RWPE1 (cell line): ENCODE data around the gene NCK1.

Experiments
- CTCF ChIA-PET: fragments of 350-600 bp; sonication (Branson Sonifier 250); formaldehyde crosslinking; extraction: SDS; loops from one replicate; lab custom pipeline; 2021; lab: Yijun Ruan, JAX
- POLR2A ChIA-PET: fragments of 400-600 bp; formaldehyde crosslinking; extraction: SDS; loops from one replicate; lab custom pipeline; 2020; ENCODE audit warnings: antibody characterized with exemption; ENCODE audit not compliant: low non-redundant PET; lab: Yijun Ruan, JAX
- DNase-seq: peaks from one replicate; pipeline ENCODE4 v3.0.0; 2012; ENCODE audit warnings: low spot score
- H3K27ac ChIP-seq: fragments of 450-650 bp; 2 replicates; pipeline ENCODE4 v1.5.1; 2017
- TF ChIP-seq, protein P1 (sequence below): fragments of 450-650 bp; conservative IDR thresholded peaks from 2 replicates; pipeline ENCODE4 v1.5.1; 2017; ENCODE audit warnings: low read depth, mild to moderate bottlenecking

Gene NCK1

DNA sequence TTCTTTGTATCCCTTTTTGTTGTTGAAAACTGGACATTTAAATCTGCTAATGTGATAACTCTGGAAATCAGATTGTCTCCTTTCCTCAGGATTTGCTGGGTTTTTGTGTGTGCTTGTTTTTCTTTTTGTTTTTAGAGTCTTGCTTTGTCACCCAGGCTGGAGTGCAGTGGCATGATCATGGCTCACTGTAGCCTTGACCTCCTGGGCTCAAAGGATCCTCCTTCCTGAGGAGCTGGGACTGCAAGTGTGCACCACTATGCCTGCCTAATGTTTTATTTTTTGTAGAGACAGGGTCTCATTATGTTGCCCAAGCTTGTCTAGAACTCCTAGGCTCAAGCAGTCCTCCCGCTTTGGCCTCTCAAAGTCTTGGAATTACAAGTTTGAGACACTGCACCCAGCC lies 51.2 kb downstream of the NCK1 start:
- CTCF ChIA-PET: no interaction called here
- POLR2A ChIA-PET: no interaction called here
- TF ChIP-seq, protein P1, sequence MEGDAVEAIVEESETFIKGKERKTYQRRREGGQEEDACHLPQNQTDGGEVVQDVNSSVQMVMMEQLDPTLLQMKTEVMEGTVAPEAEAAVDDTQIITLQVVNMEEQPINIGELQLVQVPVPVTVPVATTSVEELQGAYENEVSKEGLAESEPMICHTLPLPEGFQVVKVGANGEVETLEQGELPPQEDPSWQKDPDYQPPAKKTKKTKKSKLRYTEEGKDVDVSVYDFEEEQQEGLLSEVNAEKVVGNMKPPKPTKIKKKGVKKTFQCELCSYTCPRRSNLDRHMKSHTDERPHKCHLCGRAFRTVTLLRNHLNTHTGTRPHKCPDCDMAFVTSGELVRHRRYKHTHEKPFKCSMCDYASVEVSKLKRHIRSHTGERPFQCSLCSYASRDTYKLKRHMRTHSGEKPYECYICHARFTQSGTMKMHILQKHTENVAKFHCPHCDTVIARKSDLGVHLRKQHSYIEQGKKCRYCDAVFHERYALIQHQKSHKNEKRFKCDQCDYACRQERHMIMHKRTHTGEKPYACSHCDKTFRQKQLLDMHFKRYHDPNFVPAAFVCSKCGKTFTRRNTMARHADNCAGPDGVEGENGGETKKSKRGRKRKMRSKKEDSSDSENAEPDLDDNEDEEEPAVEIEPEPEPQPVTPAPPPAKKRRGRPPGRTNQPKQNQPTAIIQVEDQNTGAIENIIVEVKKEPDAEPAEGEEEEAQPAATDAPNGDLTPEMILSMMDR: no peak

DNA sequence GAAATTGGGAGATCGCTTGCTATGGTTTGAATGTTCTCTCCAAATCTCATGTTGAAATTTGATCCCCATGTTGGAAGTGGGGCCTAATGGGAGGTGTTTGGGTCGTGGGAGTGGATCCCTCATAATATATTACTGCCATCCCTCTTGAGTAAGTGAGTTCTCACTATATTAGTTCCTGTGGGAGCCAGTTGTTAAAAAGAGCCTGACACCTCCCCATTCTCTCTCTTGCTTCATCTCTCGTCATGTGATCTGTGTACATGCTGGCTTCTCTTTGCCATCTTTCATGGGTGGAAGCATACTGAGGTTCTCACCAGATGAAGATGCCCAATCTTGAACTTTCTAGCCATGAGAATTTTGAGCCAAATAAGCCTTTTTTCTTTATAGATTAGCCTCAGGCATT lies 52.7 kb downstream of the NCK1 start:
- no peak for DNase-seq
- ChIA-PET POLR2A (no interaction called here), CTCF (no interaction called here)
- TF ChIP-seq, protein P1: no peak
- no peak overlapping the region for H3K27ac ChIP-seq

More for the DNA sequence above, 51.2 kb downstream of the NCK1 start:
- no peak for DNase-seq
- H3K27ac ChIP-seq: no peak overlapping the region

DNA sequence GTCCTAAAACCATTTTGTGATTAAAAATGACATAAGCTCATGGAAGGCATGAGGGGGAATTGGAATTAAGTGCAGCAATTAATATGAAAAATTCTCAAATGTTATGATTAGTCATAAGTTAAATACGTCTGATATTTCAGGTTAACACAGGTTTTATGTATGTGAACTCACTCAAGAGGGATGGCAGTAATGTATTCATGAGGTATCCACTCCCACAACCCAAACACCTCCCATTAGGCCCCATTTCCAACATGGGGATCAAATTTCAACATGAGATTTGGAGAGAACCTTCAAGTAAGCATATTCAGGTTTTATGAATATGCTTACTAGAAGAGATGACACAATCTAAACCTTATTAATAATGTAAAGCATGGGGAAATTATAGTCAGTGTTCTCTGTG lies 54.2 kb downstream of the NCK1 start:
- peak; percentile 24 for DNase-seq
- TF ChIP-seq, protein P1: no peak
- H3K27ac ChIP-seq: no peak overlapping the region
- CTCF ChIA-PET: no interaction called here
- POLR2A ChIA-PET: no interaction called here

DNA sequence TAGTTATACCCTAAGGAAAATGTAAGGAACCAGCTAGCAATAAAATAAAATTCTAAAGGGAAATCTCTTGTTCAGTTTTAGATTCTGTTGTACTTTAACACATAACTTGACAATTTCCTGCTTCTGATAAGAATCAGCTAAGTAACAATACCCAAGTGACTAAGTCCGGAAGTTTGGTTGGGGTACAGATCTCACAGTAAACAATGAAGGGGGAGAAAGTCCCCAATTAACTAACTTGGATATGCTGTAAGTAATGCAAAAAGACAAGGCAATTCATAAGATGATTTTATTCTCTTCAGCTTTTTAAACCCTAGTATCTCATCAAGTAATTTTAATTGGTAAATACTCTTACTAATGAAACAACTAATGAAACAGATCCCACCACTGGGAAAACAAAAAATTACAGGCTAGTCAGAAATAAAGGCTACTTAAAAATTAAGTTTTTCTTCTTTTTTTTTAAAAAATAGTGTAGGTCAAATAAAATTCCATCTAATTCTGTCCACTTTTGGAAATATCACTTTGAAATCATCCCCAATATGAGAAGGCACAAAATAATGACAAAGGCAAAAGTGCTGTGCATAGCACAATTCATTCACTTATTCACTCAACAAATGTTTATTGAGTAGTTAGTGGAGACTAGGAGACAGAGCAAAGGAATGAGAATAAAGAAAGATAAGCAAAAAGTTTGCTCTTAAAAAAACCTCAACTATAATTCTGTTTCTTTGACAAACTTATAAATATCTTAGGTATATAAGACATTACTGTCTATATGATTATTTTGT lies 58.0 kb downstream of the NCK1 start:
- DNase-seq: no peak
- no peak overlapping the region for H3K27ac ChIP-seq
- TF ChIP-seq, protein P1: no peak
- ChIA-PET POLR2A (no interaction called here), CTCF (no interaction called here)

DNA sequence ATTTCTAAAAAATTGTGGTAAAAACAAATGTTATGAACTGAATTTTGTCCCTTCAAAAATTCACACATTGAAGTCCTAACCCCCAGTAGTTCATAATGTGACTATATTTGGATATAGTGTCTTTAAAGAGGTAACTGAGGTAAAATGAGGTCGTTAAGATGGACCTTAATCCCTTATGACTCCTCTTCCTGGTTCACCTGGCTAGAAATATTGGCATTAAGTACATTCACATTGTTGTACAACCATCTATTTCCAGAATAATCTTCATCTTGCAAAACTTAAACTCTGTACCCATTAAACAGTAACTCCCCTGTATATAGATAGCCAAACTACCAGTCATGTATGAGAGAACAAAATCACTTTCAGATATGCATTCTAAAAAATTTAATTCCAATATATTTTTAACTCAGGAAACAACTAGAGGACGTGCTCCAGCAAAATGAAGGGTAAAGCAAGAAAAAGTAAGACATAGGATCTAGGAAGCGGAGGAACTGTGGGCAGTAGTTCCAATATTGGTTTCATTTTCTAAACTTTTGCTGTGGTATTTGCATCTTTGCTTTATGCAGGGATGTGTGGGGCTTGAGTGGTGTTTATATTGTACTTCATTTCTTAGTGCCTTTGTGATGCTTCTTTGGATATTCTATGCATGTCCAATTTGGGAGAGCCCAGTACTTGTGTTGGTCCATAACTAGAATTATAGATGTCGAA lies 59.0 kb downstream of the NCK1 start:
- CTCF ChIA-PET: no interaction called here
- DNase-seq: no peak
- POLR2A ChIA-PET: no interaction called here
- H3K27ac ChIP-seq: no peak overlapping the region
- TF ChIP-seq, protein P1: no peak

DNA sequence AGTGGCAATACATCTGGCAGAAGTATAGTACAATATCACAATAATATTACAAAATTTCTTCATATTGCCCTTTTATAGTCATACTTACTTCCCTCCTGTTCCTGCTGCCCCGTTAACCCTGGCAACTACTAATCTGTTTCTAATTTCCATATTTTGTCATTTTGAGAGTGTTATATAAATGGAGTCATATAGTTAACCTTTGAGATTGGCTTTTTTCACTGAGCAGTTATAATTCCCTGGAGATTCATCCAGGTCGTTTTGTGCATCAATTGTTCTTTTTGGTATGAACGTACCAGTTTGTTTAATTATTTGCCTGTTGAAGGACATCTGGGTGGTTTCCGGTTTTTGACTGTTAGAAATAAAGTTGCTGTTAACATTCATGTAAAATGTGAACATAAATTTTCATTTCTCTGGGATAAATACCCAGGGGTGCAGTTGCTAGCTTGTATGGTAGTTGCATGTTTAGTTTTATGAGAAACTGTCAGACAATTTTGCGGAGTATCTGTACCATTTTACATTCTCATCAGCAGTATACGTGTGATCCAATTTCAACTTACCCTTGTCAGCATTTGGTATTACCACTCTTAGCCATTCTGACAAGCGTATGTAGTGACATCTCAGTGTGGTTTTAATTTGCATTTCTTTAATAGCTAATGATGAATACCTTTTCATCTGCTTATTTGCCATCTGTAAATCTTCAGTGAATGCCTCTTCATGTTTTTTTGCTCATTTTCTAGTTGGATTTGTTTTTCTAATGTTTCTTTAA lies 63.6 kb downstream of the NCK1 start:
- CTCF ChIA-PET: no interaction called here
- no peak overlapping the region for H3K27ac ChIP-seq
- POLR2A ChIA-PET: interaction anchor here (0.6 kb wide), 1 partner anchor 738 kb away, joined by 6 read pairs; no protein-coding TSS in a partner anchor
- TF ChIP-seq, protein P1: no peak
- no peak for DNase-seq
